ENCODE measurements around the gene DNPEP.

The DNPEP gene

GRCh38 chr2:219356834-219357233 lies 30.9 kb downstream of the DNPEP start:
- DNase-seq = peak; percentile 3 to 20

GRCh38 chr2:219354582-219354981 lies 33.1 kb downstream of the DNPEP start:
- no peak for DNase-seq

GRCh38 chr2:219353129-219353528 lies 34.6 kb downstream of the DNPEP start:
- DNase-seq = no peak

GRCh38 chr2:219352448-219353023 lies 35.2 kb downstream of the DNPEP start:
- peak; percentile 58 to 62 for DNase-seq

- no peak for DNase-seq
Measured at GRCh38 chr2:219350710-219351221, 36.9 kb downstream of the DNPEP start.

- DNase-seq = no peak
Measured at GRCh38 chr2:219350215-219350614, 37.5 kb downstream of the DNPEP start.

DNA sequence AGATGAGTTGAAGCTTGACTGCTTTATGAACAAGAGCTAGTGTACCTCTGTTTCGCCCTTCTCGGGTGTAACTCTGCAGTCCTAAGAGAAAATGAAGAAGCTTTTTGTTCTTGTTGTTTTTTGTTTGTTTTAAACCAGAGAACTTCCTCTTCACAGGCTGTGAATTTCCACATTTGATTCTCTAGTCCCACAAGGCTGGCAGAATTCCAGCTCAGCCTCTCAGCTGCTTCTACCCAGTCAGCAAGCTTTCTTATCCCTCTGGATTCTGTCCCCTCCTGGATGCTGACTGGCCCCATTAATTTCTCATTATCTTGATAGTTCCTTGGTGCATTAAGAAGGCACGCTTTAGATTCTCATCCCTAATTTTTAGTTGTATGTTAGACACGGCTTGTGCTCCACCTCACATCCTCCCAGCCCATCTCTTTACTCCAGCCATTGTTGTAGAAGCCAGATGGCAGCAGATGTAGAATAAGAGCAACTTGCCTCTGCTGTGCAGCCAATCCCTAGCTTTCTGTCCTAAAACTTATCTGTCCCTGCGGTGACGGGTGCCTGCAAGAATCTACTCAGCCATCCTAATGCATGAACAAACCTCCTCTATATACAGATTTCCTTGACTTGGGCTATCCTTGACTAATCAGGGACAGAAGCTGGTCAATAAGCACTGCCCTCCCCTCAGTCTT lies 42.8 kb downstream of the DNPEP start:
- DNase-seq = no peak

DNA sequence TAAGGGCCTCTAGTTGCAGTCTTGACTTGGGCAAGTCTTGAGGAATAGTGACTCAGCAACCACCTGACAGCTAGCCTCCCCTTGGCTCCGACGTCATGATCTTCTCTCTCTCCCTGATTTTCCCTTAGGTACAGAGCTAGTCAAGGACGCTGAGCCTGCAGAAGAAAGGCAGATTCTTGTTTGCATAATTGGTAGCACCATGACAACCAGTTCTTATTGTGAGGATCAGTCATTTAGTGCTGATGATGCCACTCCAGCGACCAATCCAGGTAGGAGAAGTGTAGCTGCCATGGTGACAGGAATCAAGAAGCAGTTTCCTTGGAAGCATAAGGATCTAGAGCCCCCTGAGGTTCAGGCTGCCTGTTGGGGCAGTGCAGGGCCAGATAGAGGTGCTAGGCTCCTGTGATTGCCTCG lies 52.3 kb downstream of the DNPEP start:
- no peak for DNase-seq

DNA sequence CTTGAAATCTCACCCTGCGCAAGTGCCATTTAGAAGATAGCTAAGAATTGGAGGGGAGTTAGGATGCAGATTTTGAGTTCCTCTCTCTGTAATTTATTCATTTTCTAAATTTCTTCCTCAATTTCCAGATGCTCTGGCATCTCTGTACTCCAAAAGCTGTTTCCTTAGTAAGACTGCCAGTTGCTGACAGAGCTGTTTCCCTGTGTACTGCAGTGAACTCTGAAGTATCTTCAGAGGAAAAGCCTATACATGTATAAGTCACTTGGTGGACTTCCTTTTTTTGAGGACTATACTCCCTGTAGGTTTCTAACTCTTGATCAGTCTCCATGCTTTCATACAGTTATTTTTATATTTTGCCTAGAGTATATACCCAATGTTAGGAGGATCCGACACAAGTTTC lies 53.6 kb downstream of the DNPEP start:
- DNase-seq = no peak

GRCh38 chr2:219332542-219332941 lies 55.2 kb downstream of the DNPEP start, which contains the start of gene RESP18:
Gene RESP18 (minus strand): TSS chr2:219332744.
- no peak for DNase-seq

GRCh38 chr2:219331560-219332213 lies 56.0 kb downstream of the DNPEP start:
- DNase-seq = no peak

- no peak for DNase-seq
Measured at GRCh38 chr2:219327719-219328118, 60.0 kb downstream of the DNPEP start.

- no peak for DNase-seq
Measured at GRCh38 chr2:219325657-219326315, 61.9 kb downstream of the DNPEP start.

GRCh38 chr2:219325136-219325535 lies 62.6 kb downstream of the DNPEP start:
- DNase-seq = no peak

DNA sequence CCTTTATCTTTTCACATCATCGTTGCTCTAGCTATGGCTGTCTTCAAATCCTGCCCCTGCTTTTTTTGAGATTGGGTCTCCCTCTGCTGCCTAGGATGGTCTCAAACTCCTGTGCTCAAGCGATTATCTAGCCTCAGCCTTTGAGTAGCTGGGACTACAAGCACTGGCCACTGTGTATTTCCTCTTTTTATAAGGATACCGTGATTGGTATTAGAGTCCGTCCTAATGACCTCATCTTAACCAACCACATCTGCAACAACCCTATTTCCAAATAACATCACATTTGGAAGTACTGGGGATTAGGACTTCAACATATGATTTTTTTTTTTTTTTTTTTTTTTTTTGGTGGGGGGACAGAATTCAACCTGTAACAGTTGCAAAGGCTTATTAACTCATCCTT lies 64.3 kb downstream of the DNPEP start:
- no peak for DNase-seq
